ENCODE data around the gene GRIK4.

- TF ChIP-seq, protein P1, sequence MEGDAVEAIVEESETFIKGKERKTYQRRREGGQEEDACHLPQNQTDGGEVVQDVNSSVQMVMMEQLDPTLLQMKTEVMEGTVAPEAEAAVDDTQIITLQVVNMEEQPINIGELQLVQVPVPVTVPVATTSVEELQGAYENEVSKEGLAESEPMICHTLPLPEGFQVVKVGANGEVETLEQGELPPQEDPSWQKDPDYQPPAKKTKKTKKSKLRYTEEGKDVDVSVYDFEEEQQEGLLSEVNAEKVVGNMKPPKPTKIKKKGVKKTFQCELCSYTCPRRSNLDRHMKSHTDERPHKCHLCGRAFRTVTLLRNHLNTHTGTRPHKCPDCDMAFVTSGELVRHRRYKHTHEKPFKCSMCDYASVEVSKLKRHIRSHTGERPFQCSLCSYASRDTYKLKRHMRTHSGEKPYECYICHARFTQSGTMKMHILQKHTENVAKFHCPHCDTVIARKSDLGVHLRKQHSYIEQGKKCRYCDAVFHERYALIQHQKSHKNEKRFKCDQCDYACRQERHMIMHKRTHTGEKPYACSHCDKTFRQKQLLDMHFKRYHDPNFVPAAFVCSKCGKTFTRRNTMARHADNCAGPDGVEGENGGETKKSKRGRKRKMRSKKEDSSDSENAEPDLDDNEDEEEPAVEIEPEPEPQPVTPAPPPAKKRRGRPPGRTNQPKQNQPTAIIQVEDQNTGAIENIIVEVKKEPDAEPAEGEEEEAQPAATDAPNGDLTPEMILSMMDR (IDR thresholded peaks at IDR 0.05): no peak
- no peak for TF ChIP-seq EZH2 (IDR thresholded peaks at IDR 0.05; ENCODE audit: borderline replicate concordance, insufficient read depth, low read depth, low read length, poor library complexity, severe bottlenecking)
Measured at GRCh38 chr11:121018746-121019145, 507.2 kb downstream of the GRIK4 start.
